Ovary (tissue), 9 donors: ENCODE data around the gene COL24A1. TPM values are rescaled to one million over a fixed set of nuclear protein-coding genes. Genes with fewer than 3 reads are reported as not detected.

ENCODE experiments used
- DNase-seq, 5 donors: peaks; one replicate each; pipeline ENCODE4 v3.0.0-alpha.2; 2019 to 2020
- H3K27ac ChIP-seq, 2 donors: fragments of 200-600 bp; one replicate each; pipeline versions ENCODE4 v1.5.1 to v1.8.0; 2019 to 2022
- H3K27me3 ChIP-seq: fragments of 200-600 bp; one replicate; pipeline ENCODE4 v1.8.0; 2022
- H3K36me3 ChIP-seq: fragments of 200-600 bp; sonication (generic); one replicate; pipeline ENCODE4 v1.5.1; 2019
- H3K4me1 ChIP-seq: one replicate; pipeline ENCODE4 v1.8.1; 2013; ENCODE audit warnings: mild to moderate bottlenecking, moderate library complexity; ENCODE audit not compliant: insufficient read depth
- H3K4me3 ChIP-seq: fragments of 200-600 bp; sonication (generic); one replicate; pipeline ENCODE4 v1.5.1; 2017
- H3K9me3 ChIP-seq, 2 donors: fragments of 200-600 bp in 1 of 2; sonication (generic) in 1 of 2; one replicate each; pipeline versions ENCODE4 v1.5.1 to v1.8.1; 2013 to 2019; ENCODE audit warnings: mild to moderate bottlenecking in 1 of 2, moderate library complexity in 1 of 2
- EP300 ChIP-seq: sonication (generic); formaldehyde crosslinking; IDR thresholded peaks from one replicate; pipeline ENCODE4 v1.6.1; 2017; ENCODE audit warnings: antibody characterized with exemption
- POLR2A ChIP-seq: fragments of 450-650 bp; IDR thresholded peaks from one replicate; pipeline ENCODE4 v1.6.1; 2017; ENCODE audit warnings: antibody characterized with exemption, mild to moderate bottlenecking, moderate library complexity
- WGBS, 3 donors: extraction: QIAGEN DNeasy Blood & Tissue Kit in 1 of 3; methylation state at CpG; one replicate each; pipeline versions ENCODE4 v1.1.5 to v1.1.7; 2013 to 2017; 5-methylcytosine and 5-hydroxymethylcytosine counted together
- intact Hi-C, 4 donors: fragments of 100-400 bp; cut with DNase I; formaldehyde crosslinking; loops; one replicate each; pipeline versions ENCODE4 v1.11.0 to v1.15.1; 2022 to 2023
- polyA plus RNA-seq, 2 donors: library from polyadenylated mRNA; stranded (reverse); fragments of 200-250 nt in 1 of 2; fragments of 350-450 nt in 1 of 2; fragmentation: Illumina TruSeq in 1 of 2; extraction: RNeasy Lipid Tissue Mini Kit (QIAGEN cat#74804) in 1 of 2; gene quantifications; one replicate each; pipeline ENCODE4 v1.2.3, GENCODE V29; 2013 to 2014
- total RNA-seq, 7 donors: library from RNA; depleted of rRNA in 2 of 7; stranded (reverse); fragments of >200 nt in 2 of 7; fragmentation: NEBNext Ultra II Directional in 3 of 7; extraction: Animal tissue kit (Norgen Biotek cat#: 25700) in 3 of 7; gene quantifications; one replicate each; pipeline versions ENCODE4 v1.1.0 to v1.2.4, GENCODE V29; 2016 to 2023
- TF ChIP-seq, protein P1 (sequence below), 3 donors: fragments of 450-650 bp in 2 of 3; fragments of 200-600 bp in 1 of 3; IDR thresholded peaks; one replicate each; pipeline versions ENCODE4 v1.5.1 to v1.8.0; 2016 to 2022; ENCODE audit warnings: antibody characterized with exemption in 3 of 3, mild to moderate bottlenecking in 1 of 3
- donor health status: DM: no; HTN: no; CAD: no; lungs with moderate emphysema.
- donor health status: DM: no; HTN: no; CAD: no.
- donor health status: Bipolar disorder and iron deficiency.
- donor health status: DM: yes; HTN: yes; CAD: no.
- donor health status: DM: no; HTN: no; CAD: no.
- donor health status: DM: yes; HTN: yes; CAD: no.

The COL24A1 gene
- total and polyA plus RNA-seq, 9 donors, result 0.31 to 5.8 (median 0.74) TPM

DNA sequence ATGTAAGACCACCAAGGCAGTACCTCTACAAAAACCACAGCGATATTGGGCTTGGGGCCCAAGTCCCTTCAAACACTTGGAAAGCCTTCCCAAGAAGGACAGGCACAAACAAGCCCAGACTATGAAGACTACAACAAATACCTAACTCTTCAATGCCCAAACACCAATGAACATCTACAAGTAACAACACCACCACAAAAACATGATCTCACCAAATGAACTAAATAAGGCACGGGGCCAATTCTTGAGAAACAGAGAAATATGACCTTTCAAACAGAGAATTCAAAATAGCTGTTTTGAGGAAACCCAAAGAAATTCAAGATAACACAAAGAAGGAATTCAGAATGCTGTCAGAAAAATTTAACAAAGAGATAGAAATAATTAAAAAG is 86.8 kb downstream of the COL24A1 start:
- H3K4me1 ChIP-seq, result no peaks in the 10 kb centered on the region
- H3K27ac ChIP-seq, result no peak overlapping the region
- 62 to 80% (median 71%) methylated on average over 2 of the region's 2 CpGs for WGBS, 3 donors
- no peaks in the 10 kb centered on the region for H3K9me3 ChIP-seq
- intact Hi-C loops, result no loop called here
- H3K4me3 ChIP-seq, result no peak overlapping the region
- no peak for DNase-seq
- no peaks in the 10 kb centered on the region for H3K27me3 ChIP-seq
- TF ChIP-seq, protein P1, sequence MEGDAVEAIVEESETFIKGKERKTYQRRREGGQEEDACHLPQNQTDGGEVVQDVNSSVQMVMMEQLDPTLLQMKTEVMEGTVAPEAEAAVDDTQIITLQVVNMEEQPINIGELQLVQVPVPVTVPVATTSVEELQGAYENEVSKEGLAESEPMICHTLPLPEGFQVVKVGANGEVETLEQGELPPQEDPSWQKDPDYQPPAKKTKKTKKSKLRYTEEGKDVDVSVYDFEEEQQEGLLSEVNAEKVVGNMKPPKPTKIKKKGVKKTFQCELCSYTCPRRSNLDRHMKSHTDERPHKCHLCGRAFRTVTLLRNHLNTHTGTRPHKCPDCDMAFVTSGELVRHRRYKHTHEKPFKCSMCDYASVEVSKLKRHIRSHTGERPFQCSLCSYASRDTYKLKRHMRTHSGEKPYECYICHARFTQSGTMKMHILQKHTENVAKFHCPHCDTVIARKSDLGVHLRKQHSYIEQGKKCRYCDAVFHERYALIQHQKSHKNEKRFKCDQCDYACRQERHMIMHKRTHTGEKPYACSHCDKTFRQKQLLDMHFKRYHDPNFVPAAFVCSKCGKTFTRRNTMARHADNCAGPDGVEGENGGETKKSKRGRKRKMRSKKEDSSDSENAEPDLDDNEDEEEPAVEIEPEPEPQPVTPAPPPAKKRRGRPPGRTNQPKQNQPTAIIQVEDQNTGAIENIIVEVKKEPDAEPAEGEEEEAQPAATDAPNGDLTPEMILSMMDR (IDR thresholded peaks at IDR 0.05), result no peak
- TF ChIP-seq EP300 (no peak), POLR2A (no peak)
- H3K36me3 ChIP-seq, result no peaks in the 10 kb centered on the region

DNA sequence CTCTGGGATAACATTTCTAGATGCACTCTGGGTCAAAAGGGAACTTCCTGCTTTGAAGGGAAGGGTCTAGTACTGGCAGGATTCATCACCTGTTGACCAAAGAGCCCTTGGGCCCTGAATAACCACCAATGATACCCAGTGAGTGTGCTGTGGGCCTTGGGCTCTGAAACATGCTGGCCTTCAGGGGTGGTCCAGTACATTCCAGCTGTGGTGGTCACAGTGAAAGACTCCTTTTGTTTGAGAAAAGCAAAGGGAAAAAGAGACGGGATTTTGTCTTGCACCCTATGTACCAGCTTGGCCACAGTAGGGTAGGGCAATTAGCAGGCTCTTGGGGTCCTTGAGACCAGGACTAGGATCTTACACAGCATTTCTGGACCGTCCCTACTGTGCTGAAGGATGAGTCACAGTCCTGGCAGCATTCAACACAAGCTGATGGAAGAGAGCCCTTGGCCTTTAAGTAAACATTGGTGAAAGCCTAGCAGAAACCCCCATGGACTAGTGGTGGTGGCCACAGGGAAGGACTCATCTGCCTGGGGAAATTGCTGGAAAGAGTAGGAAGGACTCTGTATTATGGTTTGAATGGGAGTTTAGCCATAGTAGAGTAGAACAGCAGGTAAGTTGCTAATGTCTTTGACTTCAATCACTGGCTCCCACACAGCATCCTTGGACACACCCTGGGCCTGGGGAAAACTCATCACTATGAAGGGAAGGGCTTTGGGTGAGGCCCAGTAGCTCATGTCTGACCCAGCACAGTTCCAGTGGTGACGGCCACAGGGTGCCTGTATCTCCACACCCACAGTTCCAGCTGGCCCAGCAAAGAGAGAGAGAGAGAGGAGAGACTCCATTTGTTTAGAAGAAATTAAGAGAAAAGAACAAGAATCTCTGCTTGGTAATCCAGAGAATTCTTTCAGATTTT is 87.5 kb downstream of the COL24A1 start:
- no peaks in the 10 kb centered on the region for H3K27me3 ChIP-seq
- no peaks in the 10 kb centered on the region for H3K36me3 ChIP-seq
- no peak for TF ChIP-seq POLR2A
- 56 to 79% (median 71%) methylated on average over 3 of the region's 3 CpGs for WGBS, 3 donors
- H3K4me1 ChIP-seq, result no peaks in the 10 kb centered on the region
- no peak overlapping the region for H3K27ac ChIP-seq
- no peak for DNase-seq
- H3K4me3 ChIP-seq, result no peak overlapping the region
- intact Hi-C loops, result no loop called here
- H3K9me3 ChIP-seq, result no peaks in the 10 kb centered on the region

DNA sequence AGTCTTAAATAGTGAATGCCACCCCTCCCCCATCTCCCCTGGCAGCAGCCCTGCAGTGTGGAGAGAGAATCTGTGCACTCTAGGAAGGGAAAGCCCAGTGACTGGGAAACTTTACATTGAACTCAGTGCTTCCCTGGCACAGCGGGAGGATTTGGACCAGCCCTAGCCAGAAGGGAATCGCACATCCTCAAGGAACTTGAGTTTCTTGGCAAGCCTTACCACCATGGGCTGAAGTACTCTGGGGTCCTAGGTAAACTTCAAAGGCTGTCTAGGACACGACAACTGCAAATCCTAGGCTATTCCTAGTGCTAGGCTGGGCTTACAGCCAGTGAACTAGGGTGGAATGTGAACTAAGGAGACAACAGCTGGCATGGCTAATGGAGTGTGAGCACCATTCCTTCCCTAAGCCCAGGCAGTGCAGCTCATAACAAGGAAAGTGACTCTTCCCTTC is 88.3 kb downstream of the COL24A1 start:
- Histone ChIP-seq H3K4me3 (no peak overlapping the region), H3K27me3 (no peaks in the 10 kb centered on the region), H3K36me3 (no peaks in the 10 kb centered on the region), H3K4me1 (no peaks in the 10 kb centered on the region), H3K27ac (no peak overlapping the region), H3K9me3 (no peaks in the 10 kb centered on the region)
- intact Hi-C loops, result no loop called here
- 59 to 71% (median 69%) methylated on average over 3 of the region's 3 CpGs for WGBS, 3 donors
- DNase-seq, result no peak
- TF ChIP-seq, protein P1 (IDR thresholded peaks at IDR 0.05), result no peak
- TF ChIP-seq POLR2A (no peak), EP300 (no peak)

DNA sequence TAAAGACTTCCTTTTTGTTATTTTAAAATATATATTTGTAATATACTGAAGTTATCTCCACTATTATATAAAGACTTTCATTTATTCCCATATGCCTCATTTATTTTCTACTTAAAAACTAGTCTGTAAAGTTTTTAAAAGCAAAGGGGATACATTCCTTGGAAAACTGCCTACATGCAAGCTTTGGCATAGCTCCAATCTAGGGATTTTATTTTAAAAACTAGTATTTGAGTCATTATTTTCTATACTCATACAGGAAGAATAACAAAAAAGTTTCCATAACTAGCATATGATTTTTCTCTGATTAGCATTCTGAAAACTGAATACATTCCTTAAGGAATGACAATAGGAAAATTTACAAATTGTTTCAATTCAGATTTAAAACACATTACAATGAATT is 88.9 kb downstream of the COL24A1 start:
- Histone ChIP-seq H3K27me3 (no peaks in the 10 kb centered on the region), H3K4me1 (no peaks in the 10 kb centered on the region), H3K4me3 (no peak overlapping the region), H3K36me3 (no peaks in the 10 kb centered on the region), H3K9me3 (no peaks in the 10 kb centered on the region), H3K27ac (no peak overlapping the region)
- intact Hi-C loops, result no loop called here
- TF ChIP-seq EP300 (no peak), POLR2A (no peak)
- TF ChIP-seq, protein P1 (IDR thresholded peaks at IDR 0.05), result no peak
- DNase-seq, result no peak

DNA sequence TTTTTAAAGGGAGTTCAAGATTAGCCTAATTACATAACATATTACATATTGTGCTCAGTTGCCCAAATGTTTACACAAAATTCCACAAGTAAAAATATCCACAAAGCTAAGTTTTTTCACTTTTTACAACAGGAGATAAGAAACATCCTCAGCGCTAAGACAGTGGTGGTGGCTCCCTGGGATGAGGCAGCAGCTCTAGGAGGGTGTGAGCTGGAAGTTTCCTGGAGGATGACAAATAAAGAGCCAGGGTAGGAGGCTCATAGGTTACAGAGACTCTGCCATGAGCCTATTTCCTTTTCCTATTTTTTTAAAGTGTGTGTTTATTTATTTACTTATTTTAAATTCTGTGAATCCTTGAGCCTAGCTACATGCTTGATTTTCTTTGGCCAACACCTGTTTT is 91.7 kb downstream of the COL24A1 start:
- Histone ChIP-seq H3K4me1 (no peaks in the 10 kb centered on the region), H3K36me3 (no peaks in the 10 kb centered on the region), H3K27me3 (no peaks in the 10 kb centered on the region), H3K27ac (no peak overlapping the region), H3K9me3 (no peaks in the 10 kb centered on the region), H3K4me3 (no peak overlapping the region)
- intact Hi-C loops, result no loop called here
- TF ChIP-seq, protein P1 (IDR thresholded peaks at IDR 0.05), result no peak
- TF ChIP-seq POLR2A (no peak), EP300 (no peak)
- 3 to 41% (median 6%) methylated on average over 1 of the region's 1 CpG for WGBS, 3 donors
- DNase-seq, result no peak
